ENCODE measurements around the gene ZNF154.

The ZNF154 gene

DNA sequence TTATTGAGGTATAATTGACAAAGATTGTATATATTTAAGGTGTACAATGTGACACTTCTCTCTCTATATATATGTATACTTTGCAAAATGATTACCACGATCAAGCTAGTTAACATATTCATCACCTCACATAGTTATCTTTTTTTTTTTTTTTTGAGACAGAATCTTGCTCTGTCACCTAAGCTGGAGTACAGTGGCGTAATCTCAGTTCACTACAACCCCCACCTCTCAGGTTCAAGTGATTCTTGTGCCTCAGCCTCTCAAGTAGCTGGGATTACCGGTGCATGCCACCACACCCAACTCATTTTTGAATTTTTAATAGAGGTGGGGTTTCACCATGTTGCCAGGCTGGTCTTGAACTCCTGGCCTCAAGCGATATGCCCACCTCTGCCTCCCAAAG lies 36.5 kb downstream of the ZNF154 start:
- no peak for DNase-seq

DNA sequence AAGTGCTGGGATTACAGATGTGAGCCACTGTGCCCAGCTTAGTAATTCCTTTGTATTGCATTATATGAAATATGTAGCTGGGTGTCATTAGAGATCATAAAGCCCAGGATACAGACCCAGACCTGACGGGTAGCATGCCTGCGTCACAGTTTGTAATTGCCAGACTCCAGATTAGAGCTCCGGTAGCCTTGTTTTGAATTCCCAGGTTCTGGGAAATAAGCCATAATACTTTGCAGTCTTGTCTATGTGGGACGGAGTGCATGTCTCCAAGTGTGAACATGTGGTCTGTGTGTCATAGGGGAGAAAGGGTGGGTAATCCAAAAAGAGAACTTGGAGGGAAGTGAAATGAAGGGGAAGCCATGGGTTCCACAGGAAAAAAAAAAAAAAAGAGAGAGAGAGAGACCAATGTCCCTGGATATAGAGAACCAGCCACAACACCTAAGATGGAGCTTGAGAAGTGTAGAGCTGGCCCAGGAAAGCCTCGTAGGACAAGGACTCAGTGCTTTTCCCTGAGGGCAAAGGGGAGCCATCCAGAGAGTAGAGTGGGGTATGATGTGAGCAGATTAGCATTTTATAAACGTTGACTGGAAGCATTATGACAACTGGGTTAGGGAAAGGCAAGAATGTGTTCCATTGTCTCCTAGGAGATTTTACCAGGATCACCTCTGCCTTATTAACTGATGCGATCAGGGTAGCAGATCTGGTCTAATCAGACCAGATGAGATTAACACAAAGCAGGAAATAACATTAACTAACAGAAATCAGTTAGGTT lies 37.7 kb downstream of the ZNF154 start:
- no peak for DNase-seq

GRCh38 chr19:57668635-57669034 lies 40.4 kb downstream of the ZNF154 start, which contains the start of gene ZSCAN4:
TSS of gene ZSCAN4 (plus strand) at chr19:57668935. CDS start at chr19:57676146, 7,211 bp downstream.
- no peak for DNase-seq

DNA sequence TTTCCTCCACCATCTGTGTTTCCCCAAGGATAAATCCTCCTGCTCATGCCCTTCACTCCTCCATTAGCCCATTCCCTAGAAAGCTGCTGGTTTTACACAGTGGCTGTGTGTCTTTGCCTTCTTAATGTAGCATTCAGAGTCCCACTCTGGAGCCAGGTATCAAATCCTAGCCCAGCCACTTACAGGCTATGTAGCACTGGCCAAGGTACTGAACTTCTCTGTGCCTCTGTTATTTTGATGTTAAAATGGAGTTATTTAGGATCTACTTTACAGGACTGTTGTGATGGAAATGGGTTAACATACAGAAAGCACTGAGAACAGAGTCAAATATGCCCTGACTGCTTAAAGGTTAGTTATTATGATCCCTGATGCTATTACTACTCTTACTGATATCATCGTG lies 41.8 kb downstream of the ZNF154 start:
- no peak for DNase-seq

DNA sequence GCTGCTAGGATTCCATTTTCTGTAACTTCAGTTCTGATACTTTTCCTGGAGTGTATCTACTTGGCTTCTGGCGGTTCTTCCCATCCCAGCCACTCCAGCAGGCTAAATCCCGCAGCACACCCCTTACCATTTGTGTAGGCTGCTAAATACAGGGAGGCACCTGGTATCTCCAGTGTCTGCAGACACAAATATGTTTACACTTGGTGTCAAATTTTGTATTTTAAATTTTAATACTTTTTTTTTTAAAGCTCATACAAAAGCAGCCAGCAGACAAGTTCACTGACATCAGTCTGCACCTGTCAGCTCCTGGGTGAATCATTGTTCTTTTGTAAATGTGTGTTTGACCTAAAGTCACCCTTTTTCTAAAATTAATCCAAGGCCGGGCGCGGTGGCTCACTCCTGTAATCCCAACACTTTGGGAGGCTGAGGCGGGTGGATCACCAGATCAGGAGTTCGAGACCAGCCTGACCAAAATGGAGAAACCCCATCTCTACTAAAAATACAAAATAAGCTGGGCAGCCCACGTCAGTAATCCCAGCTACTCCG lies 43.7 kb downstream of the ZNF154 start:
- no peak for DNase-seq

DNA sequence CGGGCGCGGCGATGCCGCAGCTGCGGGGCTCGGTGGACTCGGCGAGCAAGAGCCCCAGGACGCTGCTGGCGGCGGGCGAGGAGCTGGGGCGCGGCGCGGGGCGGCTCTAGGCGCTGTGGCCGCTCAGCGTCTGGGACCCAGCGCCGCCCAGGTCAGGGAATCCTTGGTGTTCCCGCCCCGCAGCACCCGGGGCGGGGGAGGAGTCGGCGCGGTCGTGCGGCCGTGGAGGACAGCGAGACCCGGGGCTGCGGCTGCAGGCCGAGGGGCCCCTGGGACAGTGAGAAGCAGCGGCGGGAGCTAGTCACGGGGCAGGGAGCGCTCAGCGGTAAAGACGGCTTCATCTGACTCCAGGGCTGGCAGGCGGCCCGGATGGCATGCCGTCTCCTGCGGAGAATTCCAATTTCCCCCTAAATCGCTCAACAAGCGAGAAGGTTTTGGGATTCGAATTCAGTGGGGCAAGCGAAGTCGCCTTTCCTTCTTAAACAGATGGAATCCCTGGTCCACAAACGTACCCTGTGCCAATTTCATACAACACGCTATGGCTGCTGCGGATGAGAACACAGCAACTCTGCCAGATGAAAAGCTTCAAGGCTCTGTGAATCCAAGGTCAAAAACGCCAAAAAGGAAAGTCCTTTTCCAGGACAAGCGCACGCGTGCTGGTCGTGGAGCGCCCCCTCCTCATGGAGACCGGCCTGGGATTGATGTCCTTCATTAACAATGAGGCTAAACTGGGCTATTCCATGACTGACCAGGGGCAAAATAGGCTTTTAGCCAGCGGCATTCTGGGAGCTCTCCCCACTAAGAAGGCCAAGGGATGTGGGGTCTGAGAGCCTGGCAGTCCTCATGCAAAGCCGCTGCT lies 44.5 kb downstream of the ZNF154 start:
- no peak for DNase-seq

GRCh38 chr19:57656346-57656745 lies 52.7 kb downstream of the ZNF154 start:
- no peak for DNase-seq

- DNase-seq, result no peak
Observed at GRCh38 chr19:57655443-57655842, 53.6 kb downstream of the ZNF154 start.

DNA sequence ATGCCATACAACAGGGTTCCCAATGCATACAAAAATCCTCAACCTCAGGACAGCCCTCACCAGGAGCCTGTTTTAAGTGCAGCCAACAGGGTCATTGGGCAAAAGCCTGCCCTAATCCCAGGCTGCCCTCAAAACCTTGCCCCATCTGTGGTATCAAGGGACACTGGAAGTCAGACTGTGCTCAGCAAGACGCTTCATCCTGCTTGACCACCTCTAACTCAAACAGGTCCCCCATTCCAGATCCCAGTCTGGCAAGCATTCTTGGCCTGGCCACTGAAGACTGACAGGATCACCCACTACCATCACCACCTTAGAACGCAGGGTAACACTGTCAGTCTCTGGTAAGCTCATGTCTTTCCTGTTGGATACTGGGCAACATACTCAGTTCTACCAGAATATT lies 55.3 kb downstream of the ZNF154 start:
- no peak for DNase-seq

- DNase-seq, result no peak
Observed at GRCh38 chr19:57651654-57651996, 57.4 kb downstream of the ZNF154 start.

DNA sequence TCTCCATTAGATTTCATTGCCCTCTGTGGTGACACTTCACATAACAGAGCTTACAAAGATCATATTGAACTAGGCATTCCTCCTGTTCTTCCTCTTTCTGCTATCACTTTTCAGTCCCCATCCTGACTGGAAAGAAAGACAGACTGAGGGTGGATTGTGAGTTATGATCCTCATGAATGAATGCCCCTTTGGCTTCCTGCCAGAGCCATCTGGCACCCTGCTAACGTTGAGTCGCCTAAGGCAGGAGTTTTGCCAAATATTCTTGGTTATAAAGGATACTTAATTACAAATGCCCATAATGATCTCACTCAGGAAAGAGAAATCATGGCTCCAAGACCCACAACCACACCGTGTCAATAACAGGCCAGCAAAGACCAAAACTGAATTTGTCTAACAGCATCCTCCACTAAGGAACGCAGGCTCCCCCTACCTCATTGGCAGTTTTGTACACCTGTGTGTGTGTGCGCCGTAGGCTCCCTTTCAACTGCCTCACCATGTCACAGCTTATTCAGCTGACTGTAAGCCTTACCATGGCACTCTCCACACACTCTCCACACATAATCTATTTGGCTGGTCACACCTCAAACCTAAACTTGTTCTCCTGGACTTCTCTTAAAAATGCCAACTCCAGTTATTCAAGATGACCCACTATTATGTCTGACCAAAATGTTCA lies 60.5 kb downstream of the ZNF154 start:
- DNase-seq, result no peak
